SKM-1 (cell line): Measurements from ENCODE around the gene ENTPD1.
A peak's percentile ranks its signal among the peaks of the same experiment; 100 is the strongest.
"Not testable (repeated sequence)": the region's sequence is repeated elsewhere in the genome, so short reads cannot be mapped to it uniquely, and the experiment has no call there.

Experiments
- DNase-seq: peaks from one replicate; lab custom pipeline; 2025; ENCODE audit not compliant: unreplicated experiment; lab: John Stamatoyannopoulos, UW

The ENTPD1 gene, protein sequence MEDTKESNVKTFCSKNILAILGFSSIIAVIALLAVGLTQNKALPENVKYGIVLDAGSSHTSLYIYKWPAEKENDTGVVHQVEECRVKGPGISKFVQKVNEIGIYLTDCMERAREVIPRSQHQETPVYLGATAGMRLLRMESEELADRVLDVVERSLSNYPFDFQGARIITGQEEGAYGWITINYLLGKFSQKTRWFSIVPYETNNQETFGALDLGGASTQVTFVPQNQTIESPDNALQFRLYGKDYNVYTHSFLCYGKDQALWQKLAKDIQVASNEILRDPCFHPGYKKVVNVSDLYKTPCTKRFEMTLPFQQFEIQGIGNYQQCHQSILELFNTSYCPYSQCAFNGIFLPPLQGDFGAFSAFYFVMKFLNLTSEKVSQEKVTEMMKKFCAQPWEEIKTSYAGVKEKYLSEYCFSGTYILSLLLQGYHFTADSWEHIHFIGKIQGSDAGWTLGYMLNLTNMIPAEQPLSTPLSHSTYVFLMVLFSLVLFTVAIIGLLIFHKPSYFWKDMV

DNA sequence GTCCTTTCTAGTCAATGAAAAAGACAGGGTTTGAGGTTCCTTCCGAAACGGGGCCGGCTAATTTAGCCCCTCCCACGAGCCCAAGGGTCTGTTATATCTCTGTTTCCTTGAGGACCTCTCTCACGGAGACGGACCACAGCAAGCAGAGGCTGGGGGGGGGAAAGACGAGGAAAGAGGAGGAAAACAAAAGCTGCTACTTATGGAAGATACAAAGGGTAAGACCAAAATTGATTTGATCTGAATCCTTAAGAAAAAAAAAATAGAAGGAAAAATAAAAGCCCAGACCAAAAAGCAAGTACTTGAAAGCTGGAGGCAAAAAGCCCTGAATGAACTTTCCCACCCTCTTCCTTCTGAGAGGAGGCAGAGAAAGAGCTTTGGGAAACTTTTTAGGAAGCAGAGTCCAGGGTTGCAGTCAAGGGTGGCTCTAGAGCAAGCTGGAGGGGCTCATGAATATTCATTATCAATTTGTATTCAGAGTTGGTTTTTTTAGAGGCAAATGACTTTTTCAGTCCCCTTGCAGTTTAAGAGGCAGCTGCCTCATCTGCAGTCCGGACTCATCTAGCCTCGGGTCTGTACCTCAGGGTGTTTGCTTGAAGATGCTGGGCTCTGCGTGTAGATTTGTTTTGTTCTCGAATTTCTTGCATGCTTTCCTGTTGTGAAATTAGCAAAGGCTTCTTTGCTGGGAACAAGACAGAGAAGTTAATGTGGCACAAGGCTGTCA lies at the start of gene ENTPD1:
TSS of gene ENTPD1 (plus strand) at position 123 of the 721 bp plus-strand sequence. CDS start at position 200, 77 bp downstream.
- DNase-seq = no peak

DNA sequence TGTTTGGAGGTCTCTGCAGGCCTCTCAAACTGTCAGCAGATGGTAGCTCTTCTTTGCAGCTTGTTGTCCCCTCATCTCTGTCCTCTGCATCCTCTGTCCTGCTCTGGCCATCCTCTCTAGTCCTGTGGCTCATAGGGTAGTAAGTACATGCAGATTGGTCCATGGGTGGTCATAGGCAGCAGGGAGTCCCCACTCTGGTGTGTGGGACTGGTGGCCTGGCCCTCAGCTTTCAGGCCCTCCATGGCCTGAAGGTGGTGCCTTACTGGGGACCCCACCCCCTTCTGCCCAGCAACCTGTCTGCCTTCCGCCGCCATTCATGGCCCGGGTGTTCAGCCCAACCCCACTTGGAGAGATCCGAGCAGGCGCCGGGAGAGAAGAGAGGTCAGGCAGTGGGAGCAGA lies 49.4 kb upstream of the ENTPD1 start:
- no peak for DNase-seq

DNA sequence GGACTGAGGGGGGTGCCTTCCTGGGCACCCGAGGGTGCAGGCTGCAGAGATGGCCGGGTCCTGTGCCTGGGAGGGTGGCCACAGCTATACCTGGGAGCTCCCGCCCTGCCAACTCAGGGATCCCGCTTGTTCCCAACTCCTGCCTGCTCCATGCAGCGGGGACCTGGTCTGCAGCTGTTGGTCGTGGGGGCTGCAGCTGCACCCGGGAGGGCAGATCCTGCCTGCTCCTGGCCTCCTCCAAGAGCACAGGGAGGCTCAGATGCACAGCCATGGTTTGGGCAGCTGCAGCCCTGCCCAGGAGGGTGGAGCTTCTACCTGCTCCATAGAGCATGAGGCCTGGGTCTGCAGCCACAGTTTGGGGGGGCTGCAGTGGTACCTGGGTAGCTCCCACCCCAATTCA lies 49.0 kb upstream of the ENTPD1 start:
- DNase-seq = no peak

DNA sequence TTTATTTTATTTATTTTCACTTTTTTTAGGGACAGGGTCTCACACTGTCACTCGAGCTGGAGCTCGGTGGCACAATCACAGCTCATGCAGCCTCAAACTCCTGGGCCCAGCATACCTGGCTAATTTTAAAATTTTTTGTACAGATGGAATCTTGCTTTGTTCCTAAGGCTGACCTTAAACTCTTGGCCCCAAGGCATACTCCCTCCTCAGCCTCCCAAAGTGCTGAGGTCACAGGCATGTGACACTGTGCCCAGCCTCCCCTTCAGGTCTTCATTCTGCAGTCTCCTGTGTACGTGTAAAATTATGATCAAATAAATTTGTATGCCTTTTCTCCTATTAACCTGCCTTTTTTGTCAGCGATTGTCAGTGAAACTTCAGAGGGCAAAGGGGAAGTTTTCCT lies 44.5 kb upstream of the ENTPD1 start:
- no peak for DNase-seq

DNA sequence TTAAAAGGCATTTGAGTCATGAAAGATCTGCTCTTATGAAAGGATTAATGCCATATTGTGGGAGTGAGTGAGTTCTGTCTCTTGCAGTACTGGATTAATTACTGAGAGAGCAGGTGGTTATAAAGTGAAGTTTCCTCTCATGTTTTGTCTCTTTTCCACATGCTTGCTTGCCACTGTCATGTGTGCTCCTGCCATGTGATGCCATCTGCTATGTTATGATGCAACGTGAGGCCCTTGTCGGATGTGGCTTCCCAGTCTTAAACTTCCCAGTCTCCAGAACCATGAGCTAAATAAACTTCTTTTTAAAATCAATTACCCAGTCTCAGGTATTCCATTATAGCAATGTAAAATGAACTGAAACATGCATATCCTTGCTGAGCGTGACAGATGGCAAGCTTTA lies 39.5 kb upstream of the ENTPD1 start:
- DNase-seq = no peak

DNA sequence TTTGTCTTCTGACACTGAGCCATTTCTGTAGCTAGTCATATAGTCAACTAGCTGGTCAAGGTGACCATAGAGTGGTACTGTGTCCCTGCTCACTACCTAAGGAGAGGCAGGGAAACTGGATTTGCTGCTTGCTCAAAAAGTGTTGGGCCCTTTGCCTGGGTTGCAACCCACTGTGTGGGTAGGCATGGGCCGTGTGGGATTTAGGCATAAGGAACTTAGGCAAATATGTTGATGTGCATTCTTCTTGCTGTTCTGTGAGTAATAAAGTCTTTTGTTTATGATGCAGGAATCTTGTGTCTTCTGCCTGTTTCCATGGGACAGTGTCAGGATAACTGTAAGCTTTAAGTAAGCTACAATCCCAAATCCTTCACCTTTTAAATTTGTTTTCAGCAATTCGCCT lies 39.1 kb upstream of the ENTPD1 start:
- DNase-seq = no peak

DNA sequence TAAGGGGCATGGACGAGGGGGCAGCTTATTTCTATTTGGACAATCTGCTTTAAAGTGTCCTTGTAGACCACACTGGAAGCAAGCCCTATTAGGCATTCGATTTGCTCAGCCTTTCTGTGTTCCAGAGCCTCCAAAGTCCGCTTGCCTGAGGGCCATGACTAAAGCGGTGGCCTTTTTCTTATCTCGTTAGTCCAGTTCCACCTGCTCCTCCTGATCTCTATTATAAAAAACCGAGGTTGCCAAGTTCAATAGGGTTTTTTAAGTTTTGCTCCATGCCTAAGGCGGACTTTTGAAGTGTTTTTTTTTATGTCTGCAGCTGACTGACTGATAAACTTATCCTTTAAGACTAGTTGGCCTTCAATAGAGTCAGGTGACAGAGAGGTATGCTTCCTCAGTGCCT lies 35.2 kb upstream of the ENTPD1 start:
- not testable (repeated sequence) for DNase-seq

DNA sequence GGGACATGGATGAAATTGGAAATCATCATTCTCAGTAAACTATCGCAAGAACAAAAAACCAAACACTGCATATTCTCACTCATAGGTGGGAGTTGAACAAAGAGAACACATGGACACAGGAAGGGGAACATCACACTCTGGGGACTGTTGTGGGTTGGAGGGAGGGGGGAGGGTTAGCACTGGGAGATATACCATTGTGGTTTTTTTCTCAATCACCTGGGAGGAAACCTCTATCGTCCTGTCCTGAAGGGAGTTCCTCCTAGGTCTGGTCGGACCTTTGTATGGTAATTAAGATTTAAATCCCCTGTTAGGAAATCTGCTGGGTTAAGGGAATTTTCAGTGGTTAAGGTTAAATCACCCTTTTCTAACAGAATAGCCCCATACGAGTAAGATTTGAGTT lies 33.5 kb upstream of the ENTPD1 start:
- not testable (repeated sequence) for DNase-seq

DNA sequence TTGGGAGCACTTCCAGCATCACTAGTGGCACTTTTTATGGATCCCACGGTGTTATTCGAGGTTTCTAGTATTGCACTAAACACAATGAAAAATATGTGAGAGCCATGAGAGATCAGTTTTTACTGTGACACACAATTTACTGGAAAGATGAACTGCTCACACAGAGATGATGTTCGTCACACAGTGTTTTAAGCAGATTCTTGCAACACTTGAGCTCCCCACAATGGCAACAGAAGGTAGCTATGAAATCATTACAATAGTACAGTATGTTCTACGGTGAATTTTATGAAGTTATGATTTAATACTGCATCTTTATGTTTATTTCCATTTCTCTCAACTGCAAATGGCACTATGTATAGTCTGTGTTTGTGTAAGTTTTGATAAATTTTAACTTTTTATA lies 27.4 kb upstream of the ENTPD1 start:
- DNase-seq = no peak

DNA sequence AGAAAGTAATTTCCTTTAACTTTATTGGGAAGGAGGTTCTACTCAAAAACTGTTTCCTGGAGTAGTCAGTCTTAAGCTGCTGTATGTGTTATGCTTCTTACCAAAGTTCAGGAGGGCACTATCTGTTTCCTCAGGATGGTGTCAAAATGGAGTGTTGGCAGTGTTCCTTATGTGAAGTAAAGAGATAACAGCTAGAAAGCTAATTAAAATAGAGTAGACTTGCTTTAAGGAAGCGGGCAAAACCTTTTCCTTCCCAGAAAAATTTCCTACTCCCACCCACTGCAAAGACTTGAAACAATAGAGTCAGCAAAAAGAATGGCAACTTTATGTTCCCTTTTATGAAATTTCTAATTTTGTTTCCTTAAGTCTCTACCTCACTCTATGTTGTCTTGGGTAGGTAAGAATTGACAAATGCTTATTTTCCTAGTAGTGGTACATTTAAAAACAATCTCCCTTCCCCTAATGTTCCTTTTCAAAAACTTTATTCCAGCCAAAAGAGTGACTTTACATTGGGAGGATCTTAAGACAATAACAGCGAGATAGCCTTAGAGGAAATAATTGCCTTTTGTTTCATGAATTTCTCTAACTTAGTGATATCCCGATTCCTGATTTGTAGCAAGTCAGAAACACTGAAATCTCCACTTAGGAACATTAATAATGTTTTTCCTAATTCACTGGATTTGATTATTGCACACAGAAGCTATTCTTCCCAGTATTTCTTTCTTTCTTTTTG lies 26.5 kb upstream of the ENTPD1 start:
- no peak for DNase-seq

DNA sequence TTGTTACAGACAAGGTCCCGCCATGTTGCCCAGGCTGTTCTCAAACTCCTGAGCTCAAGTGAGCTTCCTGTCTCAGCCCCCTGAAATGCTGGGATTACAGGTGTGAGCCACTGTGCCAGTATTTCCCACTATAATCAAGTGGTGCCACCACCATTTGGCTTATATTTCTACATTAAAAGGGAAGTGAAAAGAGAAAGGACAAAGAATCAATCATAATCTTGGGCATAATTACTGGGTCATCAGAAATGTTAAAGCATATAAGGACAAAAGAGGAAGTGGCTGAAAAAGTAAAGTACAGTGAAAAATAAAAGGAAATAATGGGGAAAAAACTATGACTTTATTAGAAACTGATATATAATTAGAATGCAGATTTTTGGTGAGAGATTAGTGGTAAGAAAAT lies 25.7 kb upstream of the ENTPD1 start:
- DNase-seq = no peak

DNA sequence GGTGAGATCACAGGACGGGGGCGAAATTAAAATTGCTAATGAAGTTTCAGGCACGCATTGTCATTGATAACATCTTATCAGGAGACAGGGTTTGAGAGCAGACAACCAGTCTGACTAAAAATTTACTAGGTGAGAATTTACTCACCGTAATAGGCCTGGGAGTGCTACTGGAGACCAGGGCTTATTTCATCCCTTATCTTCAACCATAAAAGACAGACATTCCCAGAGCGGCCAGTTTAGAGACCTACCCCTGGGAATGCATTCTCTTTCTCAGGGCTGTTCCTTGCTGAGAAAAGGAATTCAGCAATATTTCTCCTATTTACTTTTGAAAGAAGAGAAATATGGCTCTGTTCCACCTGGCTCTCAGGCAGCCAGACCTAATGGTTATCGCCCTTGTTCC lies 23.1 kb upstream of the ENTPD1 start:
- DNase-seq = not testable (repeated sequence)

DNA sequence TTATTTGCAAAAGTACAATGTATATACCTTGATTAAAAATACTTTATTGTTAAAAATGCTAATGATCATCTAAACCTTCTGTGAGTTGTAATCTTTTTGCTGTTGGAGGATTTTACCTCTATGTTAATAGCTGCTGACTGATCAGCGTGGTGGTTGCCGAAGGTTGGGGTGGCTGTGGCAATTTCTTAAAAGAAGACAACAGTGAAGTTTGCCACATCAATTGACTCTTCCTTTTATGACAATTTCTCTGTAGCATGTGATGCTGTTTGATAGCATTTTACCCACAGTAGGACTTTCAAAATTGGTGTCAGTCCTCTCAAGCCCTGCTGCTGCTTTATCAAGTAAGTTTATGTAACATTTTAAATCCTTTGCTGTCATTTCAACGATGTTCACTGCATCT lies 16.9 kb upstream of the ENTPD1 start:
- no peak for DNase-seq

DNA sequence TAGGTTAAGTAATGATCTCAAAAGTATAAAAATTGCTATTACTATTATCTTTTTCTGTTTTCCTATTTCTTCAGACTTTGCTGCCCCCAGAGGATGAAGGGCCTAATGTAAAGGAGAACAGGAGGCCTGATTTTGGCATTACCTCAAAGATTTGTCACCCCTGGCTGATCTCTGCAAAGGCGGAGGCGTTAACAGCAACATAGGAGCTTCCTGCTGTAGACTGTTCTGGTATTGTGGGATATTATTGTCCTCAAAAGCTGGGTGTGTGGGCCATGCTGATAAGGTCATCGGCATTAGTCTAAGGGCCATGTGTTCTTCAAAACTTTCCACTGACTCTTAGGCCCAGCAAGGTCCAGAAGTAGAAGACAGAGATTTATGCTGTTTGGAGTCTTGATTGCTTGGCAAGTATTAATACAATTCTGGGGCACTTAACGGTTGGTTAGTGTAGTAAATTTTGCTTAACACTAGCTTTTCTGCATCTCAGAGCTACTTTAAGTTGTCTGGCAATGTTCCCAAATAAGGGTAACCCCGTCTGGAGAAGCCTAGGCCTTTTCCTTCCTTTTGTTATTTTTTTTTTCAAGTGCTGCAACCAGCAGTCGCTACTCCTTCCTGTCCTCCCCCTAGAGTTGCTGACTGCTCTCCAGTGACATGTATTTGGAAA lies 14.0 kb upstream of the ENTPD1 start:
- DNase-seq = no peak

DNA sequence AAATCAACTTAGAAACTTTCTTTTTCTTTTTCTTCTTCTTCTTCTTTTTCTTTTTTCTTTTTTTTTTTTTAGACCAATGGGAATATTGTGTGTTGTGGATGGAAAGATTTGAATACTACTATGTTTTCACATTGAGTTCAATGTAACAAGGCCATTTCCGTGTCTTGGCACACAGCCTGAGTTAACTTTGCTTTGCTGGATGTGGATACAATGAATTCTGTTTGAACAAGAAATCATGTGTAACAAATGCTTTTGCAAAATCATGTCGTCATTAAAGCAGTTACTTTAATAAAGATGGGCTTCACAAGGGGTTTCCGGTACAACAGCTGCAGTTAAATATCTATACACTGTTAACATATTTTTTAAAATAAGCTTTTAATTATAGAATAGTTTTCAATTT lies 13.5 kb upstream of the ENTPD1 start:
- DNase-seq = no peak

DNA sequence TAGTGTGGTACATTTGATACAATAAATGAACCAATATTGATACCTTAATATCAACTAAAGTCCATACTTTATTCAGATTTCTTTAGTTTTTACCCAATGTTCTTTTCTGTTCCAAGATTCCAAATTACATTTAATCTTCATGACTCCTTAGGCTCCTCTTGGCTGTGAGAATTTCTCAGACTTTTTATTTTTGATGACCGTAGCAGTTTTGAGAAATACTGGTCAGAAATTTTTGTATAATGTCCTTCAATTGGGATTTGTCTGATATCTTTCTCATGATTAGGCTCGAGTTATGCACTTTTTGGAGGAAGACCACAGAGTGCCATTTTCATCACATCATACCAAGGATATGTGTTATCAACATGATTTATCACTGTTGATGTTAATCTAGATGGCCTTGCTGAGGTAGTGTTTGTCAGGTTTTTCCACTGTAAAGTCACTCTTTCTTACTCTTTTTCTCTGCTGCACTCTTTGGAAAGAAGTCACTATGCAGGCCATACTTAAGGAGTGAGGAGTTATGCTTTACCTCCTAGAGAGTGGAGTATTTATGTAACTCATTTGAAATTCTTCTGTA lies 12.9 kb upstream of the ENTPD1 start:
- no peak for DNase-seq

DNA sequence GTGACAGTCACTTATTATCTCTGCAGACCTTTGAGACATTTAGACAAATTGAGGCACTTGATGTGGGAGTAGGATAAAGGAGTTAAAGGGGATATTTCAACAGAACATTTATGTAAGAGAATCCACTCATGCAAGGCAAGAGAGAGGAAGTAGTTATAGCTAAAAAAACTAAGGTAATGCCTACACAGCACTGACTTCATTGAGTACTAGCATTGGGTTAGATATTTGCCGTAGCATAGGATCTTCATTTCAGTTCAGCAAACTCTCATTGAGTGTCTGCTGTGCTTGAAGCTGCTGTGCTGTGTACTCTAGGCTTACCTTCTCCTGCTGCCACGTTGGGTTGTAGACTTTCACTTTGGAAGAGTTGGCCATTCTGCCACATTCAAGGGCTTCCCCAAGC lies 10.5 kb upstream of the ENTPD1 start:
- no peak for DNase-seq

DNA sequence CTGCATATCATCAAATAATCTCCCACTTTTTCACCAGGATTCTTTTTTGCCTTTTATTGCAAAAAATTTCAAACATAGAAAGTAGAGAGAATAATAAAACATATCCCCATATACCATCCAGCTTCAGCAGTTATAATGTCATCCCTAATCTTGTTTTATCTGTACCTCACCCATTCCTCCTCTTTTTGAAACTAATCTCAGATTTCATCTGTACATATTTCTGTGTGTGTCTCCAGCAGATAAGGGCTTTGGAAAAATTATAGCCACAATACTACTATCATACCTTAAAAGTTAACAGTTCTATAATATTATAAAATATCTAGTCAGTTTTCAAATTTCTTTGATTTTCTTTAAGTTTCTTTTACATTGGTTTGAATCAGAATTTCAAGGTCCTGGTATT lies 7.6 kb upstream of the ENTPD1 start:
- no peak for DNase-seq

DNA sequence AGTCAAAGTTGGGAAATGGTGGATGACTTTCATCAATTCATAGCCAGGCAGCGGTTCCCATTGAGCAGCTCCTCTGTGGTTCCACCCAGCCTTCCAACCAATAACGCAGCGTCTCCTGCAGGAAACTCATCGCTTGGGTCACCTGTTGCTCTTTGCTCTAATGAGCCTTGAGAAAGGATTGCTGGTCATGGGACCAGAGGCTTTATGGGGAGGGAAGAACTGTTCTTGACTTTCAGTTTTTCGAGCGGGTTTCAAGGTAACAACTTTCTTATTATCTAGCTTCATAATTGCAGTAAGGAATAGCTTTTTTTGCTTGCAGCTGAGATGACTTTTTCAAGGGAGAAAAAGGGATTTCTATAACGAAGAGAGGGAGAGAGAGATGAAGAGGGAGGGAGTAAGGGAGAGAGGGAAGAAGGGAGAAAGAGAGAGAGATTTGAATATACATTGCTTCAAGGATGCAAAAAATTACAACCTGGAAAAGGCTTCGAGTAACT lies 405 bp upstream of the ENTPD1 start:
- DNase-seq = peak; percentile 77

DNA sequence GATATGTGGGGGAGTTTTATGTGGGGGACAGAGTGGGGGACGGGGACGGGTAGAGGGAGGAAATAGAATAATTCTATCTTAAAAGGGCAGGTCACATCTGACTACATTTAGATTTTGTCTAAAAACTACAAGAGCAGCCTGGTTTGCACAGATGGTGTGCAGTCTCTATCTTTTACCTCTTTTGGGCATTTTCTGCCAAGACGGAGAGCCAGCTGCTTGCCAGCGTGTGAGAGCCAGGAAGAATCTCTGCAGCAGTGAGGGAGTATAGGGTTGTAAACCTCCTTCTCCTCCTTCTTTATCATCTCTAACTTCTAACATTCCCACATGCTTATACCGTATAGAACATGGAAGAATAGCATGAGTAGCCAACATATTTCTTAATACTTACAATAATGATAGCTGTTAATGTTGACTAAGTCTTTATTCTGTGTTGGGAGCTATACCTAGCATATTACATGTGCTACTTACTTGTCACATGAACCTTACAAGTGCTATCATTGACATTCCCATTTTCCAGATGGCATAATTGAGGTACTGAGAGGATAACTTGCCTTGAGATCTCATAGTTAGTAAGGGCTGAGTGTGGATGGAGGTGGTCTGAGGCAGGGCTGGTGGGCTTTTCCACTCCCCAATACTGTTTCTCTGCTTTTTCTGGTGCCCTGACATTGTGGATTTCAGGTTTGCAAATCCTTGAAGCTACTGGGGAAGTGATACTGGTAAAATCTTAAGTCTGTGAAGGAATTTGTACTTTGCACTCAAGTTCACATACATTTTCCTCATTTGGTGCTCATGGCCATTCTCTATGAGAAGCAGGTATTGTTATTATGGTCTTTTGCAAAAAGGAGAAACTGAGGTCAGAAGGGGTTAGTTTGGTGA lies 1.1 kb downstream of the ENTPD1 start:
- DNase-seq = no peak
